GM19035 (cell line): Measurements from ENCODE around the gene LCP2.
"Not testable (repeated sequence)": the region's sequence is repeated elsewhere in the genome, so short reads cannot be mapped to it uniquely, and the experiment has no call there.

Experiments used
- ATAC-seq: cut with Tn5 transposase; IDR thresholded peaks from one replicate; pipeline ENCODE4 v1.9.1; 2021; ENCODE audit not compliant: unreplicated experiment

LCP2 gene

DNA sequence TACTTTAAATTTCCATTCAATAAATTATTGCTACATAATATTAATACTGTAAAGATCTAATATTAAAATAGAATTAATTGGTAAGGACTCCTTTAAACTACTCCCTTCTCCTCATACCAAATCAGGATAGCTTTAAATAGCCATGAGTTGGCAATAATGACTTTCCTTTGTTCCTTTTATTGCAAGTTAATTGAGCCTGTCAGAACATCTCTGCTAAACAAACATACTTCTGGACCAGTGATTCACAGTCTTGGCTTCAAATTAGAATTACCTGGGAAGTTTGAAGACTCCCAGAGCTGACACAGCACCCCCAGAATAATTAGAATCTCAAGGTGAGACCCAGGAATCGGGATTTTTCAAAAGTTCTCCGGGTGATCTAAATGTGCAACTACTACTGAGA is 46.1 kb downstream of the LCP2 start:
- no peak for ATAC-seq

DNA sequence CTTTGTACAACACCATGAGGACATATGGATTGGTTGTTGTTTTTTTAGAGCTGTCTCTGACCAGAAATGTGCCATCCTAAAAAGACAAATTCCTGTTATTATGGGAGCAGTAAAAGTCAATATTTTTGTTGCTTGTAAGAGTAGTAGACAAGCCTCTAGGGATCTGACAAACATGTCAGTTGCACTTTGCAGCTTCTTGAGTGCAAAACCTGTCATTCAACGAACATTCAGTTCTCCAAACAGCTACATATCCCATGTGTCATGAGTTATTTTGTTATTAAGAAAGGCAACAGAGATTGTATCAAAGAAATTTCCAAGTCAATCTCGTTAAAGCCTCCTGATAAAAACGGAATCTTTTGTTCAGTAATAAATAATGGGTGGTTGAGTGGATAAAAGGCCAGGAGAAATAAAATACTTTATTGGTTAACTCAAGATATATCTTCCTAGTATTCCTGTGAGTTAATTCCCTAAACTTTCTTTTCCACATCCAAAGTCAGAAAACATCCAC is 46.7 kb downstream of the LCP2 start:
- no peak for ATAC-seq

DNA sequence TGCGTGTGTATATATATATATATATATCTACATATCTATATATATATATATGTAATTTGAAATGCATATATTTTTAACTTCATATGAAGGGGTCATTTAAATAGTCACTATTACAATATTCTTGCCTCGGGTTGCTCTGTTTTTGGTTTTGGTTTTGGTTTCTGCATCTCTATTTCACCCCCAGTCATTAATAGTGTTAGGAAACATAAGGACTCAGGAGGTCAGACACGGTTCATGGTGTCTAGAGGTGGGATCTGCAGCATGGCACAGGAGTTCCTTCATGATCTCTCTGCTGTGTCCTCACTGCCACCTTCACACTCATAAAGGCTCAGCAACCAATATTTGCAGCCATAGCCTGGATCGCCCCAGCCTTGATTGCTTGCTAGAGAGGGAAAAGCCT is 48.2 kb downstream of the LCP2 start:
- ATAC-seq: no peak

DNA sequence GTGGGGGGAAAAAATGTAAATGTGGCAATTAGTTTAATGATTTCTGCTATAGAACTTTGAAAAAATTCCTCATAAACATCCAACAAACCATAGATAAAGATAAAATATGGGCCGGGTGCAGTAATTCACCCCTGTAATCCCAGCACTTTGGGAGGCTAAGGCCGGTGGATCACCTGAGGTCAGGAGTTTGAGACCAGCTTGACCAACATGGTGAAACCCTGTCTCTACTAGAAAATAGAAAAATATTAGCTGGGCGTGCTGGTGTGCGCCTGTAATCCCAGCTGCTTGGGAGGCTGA is 48.7 kb downstream of the LCP2 start:
- ATAC-seq: not testable (repeated sequence)

DNA sequence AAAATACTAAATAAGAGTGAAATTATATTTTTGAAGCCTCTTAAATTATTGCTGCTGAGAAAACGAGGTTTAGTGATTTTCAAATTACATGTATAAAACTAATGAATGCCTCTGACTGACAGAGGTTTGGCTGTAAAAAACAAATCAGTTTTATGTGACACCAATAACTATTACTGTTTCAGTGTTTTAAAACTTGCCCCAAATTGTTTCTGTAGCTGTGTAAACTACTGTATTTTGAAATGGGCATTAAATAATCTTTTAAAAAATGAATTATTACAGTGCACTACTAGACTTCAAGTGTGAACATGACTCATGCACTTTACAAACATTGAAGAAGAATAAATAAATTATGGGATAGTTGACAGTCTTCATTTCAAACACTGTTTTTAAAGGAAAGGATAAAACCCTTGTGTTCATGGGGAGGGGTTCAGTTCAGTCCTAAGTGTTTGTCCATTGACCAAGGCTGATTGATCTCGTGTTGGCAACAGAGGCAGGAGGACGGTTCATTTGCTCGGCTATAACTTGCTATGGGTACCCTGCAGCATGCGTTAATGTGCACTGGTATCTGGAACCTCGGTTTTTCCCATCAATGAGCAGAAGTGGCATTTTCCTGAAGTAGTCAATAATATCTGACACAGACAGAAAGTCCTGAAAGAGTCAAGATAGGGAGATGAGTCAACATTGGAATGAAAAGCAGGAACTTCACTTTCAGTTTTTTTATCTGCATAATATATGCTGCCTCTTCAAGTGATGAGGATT is 49.2 kb downstream of the LCP2 start:
- ATAC-seq: no peak

DNA sequence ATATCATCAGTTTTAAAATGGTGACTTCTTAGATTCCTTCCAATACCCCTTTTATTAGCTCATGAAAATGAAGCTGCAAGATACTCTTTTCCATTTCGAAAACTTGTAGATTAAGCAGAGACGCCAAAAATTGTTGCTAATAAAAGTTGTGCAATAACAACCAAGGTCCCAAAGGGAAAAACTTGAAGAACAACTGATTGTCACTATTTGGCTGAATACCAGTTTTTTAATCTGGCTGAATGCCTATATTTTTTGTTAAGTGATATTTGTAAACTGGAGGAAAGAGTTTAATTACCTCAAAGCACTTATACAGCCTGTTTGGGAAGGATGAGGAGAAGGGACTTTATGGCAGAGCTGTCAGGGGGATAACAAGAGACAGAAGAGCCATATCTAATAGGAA is 50.2 kb downstream of the LCP2 start:
- no peak for ATAC-seq

DNA sequence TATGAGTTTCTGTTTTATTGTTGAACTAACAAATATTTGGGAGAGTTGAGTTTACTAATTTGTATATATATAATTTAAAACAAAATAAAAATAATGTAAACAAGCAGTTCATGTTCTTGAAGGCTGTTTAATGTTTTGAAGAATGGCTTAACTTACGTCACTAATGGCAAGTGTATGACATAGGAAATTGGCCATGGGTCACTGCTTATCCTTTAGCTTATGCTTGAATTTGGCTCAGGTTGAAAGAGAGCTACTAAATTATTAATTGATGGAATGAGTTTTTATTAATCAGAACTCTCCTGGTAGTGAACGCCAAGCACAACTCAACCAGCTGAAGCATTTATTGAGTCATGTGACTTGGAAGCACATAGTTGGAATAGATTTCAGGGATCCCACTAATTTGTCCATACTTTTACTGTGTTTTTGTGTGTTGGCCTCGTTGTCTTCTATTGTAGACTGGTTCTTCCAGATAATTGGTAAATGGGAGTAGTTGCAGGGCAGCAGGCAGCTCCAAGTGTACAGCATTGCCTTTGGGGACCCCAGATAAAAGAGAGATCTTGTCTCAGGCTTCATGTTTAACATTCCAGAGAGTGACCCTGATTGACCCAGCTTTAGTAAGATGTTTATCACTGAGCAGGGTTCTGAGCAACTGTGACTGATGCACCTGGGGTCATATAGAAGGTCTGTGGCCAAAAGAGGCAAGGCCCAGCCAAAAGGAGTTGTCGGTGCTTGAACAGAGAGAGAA is 51.3 kb downstream of the LCP2 start:
- ATAC-seq: no peak

DNA sequence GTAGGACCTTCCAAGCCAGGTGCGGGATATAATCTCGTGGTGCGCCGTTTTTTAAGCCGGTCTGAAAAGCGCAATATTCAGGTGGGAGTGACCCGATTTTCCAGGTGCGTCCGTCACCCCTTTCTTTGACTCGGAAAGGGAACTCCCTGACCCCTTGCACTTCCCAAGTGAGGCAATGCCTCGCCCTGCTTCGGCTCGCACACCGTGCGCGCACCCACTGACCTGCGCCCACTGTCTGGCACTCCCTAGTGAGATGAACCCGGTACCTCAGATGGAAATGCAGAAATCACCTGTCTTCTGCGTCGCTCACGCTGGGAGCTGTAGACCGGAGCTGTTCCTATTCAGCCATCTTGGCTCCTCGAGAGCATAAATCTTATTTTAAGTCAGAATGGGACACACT is 52.1 kb downstream of the LCP2 start:
- not testable (repeated sequence) for ATAC-seq

DNA sequence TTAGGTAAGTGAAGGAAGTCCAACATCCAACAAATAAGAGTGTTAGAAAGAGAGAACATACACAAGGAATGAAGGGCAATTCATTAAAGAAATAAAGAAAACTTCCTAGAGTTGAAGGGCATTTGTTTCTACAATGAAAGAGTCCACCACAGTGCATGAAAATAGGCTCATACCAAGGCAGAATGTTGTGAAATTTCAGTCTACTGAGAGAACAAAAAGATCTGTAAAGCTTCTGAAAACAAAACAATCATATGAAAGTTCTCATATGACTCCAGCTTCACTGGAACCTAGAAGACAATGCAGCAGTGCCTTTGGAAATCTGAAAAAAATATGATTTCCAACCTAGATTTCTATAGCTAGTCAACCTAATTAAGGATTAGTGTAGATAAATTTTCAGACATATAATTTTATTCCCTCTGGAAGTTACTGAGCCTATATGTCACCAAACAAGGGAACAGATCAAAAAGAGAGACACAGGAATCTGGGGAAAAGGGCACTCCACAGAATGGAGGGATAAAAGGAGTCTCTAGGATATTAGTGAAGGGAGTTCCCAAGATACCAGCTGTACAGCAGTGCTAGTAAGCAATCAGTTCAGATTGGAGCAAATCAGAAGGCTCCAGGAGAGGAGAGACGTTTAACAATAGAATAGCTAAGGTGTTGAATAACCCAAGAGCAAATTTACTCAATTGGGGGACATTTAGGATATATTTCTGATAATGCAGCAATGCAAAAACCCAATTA is 59.0 kb downstream of the LCP2 start:
- no peak for ATAC-seq

DNA sequence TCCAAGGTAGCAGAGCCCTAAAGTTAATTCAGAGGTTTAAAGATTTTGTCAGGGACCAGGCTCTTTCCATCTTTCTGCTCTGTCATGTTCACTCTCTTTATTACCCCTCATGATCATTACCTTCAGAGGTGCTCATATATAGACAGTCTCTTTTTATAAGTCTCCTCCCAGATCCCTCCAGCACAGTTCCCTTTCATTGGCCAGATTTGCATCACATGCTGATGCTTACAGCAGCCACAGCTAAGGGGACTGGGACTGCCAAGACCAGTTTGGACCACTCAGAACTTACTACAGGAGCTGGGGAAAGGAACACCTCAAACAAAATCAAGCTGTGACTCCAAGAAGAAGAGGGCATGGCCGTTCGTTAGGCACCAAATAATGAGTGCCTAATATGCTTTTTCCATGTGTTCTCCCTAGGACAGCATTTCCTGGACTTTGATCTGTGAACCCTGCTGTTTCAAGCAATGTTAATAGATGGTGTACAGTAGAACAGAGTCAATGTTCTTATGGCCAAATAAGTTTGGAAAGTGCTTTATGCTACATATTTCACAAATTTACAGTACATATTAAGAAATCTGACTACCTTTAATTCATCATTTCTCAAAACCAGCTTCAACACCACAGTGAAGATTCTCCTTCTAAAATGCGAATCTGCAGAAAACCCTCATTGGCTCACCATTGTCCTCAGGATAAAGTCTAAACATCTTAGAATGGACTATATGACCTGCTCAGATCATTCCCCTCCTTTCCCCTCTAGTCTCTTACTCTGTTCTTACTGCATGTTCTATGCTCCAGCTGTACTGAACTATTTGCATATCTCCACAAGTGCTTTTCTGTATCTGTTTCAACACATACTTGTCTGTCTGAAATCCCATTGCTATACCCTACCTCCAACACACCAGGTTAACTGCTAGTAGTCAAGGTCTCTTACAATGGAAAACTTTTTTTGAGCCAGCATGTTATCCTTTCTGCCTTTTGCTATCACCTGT is 61.4 kb downstream of the LCP2 start:
- no peak for ATAC-seq

DNA sequence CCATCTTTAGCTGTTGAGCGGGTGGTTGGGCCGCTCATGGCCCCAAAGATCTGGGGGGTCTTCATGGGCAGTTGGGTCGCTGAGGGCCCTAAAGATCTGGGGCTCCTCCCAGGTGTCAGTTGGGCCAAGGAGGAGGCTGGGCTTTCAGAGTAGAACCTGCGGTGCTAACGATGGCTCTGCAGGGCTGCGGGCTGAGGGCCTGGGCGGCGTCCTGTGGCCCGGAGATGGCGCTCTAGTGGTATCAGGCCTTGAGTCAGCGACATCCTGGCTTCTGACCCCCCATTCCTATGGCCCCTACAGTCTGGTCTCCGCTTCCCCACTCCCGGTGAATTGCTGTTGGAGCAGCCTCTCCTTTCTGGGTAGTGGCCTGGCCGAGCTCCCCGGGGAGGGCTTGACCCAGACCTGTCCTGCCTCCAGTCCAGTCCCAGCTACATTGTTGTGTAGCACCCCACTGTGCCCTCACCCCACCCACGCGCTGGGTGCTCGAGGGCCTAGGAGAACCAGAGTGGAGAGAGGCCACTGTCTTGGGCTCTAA is 64.2 kb downstream of the LCP2 start:
- ATAC-seq: no peak

DNA sequence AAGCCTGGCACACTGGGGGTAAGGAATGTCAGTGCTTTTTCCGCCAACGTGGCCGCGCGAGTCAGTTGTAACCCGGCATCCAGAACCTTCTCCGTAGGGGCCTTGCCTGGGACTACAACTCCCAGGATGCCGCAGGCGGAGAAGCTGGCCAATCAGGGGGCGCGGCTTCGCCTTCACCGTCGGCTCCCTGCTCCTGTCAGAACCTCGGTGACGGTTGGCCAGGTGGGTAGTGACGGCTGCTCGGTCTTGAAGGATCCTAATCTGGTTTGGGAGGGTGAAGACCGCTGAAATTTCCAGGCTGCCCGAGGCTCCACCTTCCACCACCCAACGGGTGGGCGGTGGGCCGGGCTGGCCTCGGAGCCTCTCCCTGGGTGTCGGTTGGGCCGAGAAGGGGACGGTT is 64.8 kb downstream of the LCP2 start, which contains the start of gene C5orf58:
C5orf58 (plus strand) TSS at position 200 of the 400 bp plus-strand sequence. CDS start 1,992 bp downstream, outside the sequence.
- ATAC-seq: no peak

DNA sequence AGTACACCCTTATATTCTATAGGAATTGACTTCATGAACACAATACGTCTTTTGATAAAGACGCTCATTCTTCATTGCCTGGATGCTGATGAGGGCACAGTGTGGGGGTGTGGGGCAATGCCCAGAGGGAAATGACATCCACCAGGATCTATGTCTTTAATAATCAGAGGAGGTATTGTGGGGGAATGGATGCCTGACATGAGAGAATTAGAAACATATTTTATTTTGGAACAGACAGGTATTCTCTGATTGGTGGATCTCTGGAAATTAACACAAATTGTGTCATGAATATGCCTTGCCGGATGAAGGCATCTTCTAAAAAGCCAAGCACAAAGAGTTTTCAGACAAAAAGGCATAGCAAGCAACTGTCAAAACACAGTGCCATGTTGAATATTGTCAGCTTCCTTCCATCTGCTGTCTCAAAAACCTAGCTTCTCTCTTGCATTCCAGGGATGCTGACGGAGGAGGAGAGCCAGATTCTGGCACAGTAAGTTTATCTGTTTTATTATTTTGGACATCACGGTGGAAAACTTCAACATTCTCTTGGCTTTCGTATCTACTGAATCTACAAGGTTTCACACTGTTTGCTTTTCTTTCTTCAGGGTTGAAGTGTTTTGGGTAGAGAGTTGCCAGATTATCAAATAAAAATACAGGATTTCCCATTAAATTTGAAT is 68.7 kb downstream of the LCP2 start:
- ATAC-seq: no peak

DNA sequence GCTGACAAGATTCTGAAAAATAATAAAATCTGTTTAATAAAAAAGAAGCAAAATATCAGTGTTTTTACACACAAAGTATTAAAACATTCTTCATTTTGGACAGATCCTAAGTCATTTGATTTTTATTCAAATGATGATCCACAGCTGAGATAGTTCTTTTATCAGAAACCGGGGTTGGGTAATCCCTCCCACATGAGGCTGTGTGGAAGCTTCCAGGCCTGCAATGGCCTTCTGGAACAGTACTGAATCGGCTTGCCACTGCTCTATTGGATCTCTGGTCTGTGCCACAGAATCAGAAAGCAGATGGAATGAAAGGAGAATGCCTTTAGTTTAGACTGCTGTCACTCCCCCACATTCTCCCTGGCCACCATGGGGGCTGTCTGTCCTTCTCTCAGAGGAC is 70.9 kb downstream of the LCP2 start:
- ATAC-seq: no peak

DNA sequence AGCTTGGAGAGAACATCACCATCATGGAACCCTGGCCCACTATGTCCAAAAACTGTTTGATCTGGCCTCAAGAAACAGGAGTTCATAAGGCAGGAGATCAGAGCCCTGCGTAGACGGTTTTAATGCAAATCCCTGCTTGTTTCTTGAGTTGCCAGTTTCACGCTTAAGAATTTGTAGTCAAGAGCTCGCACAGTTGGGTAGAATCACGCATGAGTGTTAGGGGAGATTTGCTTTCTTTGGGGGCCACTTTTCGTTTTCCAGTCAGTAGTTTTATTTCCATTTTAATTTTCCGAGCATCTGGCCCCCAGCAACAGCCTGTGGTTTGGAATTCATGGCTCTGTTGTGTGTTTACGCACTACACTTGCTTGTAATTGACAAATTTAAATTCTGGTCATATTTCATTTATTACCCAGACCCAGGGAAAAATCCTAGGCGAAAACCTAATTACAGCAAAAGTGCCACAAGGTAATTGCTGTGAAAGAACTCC is 71.4 kb downstream of the LCP2 start:
- ATAC-seq: no peak

DNA sequence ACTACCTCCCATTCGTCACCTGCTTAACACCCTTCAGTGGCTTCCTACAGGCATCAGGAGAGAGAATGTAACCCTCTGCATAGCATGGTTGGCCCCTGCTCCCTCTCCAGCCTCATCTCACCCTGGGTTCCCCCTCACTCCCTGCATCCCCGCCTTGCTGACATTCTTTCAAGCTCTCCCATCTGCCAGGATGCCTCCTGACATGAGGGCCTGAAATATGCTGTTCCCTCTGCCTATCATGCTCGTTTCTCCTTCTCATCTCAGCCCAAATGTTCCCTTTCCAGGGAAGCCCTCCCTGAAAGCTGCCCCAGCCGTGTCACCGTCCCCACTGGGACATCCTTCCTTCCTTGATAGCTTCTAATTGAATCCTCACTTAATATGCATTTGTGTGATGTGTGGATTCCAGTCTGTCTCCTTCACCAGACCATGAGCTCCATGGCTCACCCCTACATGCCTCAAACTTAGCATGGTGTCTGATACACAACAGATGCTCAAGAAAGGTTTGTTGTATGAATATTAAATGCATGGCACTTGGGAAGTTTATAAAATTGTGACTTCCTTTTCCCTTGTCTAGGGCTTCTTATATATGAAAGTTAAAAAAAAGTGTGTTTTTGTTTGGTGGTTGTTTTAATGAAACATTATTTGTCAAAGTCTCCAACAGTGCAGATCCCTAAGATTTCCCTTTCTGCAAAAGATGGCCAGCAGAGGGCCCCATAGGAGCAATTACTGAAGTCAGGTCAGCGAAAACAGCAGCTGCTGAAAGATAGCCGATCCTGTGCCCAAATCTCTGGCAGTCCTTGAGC is 72.0 kb downstream of the LCP2 start:
- ATAC-seq: no peak

DNA sequence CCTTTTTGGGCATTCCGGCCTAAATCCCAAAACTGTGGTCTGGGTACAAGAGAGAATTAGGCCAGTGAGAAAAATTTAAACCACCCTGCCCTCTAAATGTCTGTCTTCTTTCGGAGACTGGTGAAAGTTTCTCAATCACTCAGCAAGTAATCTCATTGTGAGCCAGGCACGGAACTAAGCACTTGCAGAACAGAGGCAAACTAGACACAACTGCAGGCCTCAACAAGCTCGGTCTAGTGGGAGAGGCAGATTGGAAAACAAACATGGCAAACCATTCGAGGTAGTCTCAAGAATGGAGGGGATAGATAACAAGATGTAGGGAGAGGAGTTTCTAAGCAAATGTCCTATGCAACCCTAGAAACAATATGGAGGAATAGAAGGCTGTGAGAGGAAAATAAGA is 73.7 kb downstream of the LCP2 start:
- ATAC-seq: no peak

DNA sequence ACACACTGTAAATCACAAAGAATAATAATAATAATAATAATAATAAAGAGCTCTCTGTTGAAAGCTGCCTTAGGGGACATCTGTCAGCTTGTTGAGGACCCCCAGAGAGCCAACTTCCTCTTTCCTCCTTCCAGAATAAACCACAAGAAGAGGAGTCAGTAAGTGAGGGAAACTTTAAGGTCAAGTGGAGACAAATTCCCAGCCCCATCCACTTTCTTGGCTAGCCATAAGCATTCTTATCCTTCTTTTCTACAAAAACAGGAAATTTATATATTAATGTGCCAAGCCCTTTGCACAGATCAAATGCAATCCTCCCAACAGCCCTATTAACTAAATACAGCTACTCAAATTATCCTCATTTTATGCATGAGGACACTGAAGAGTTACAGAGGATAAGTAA is 74.2 kb downstream of the LCP2 start:
- ATAC-seq: no peak

DNA sequence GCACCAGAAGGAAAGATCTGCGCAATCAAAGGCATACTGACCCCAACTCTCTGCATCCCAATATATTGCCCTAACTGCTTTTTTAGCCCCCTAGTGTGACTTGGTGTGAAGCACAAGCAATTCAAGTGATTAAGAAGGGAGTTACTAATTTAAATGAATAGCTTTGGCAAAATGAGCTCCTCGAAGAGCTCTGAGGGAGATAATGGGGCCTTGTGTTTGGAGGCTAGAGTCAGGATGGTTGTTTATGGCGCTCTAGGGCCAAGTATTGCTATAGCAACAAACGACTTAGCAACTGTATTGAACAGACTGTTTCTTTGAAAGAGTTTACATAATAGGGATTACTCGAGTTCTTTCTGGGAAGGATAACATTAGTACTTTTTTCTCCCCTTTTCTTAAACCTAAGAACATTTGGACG is 76.2 kb downstream of the LCP2 start:
- ATAC-seq: no peak
